Kidney (tissue), 14 donors: ENCODE measurements around the gene PRDM8. TPM values are rescaled to one million over a fixed set of nuclear protein-coding genes. Genes with fewer than 3 reads are reported as not detected.

ENCODE experiments used
- DNase-seq, 5 donors: peaks; one replicate each; pipeline ENCODE4 v3.0.0-alpha.2; 2013 to 2020
- FAIRE-seq: peaks from 2 replicates; lab custom pipeline; 2012; peaks lifted over from hg19 to GRCh38; lab: Jason Lieb, UNC
- H3K27ac ChIP-seq, 2 donors: one replicate each; pipeline ENCODE4 v1.7.0; 2013; ENCODE audit warnings: low read depth in 2 of 2, low read length in 2 of 2, inconsistent platforms in 1 of 2
- H3K27me3 ChIP-seq: one replicate; pipeline ENCODE4 v1.7.1; 2013; ENCODE audit warnings: low read length, inconsistent platforms; ENCODE audit not compliant: control insufficient read depth, insufficient read depth
- H3K36me3 ChIP-seq, 3 donors: one replicate each; pipeline versions ENCODE4 v1.7.0 to v1.7.1; 2013; ENCODE audit warnings: low read length in 3 of 3, control low read depth in 1 of 3, inconsistent platforms in 1 of 3; ENCODE audit not compliant: insufficient read depth in 3 of 3, control insufficient read depth in 2 of 3
- H3K4me1 ChIP-seq, 3 donors: one replicate each; pipeline versions ENCODE4 v1.7.0 to v1.7.1; 2013; ENCODE audit warnings: low read length in 3 of 3, inconsistent platforms in 1 of 3, low read depth in 1 of 3; ENCODE audit not compliant: control insufficient read depth in 2 of 3, insufficient read depth in 2 of 3
- H3K4me3 ChIP-seq, 3 donors: one replicate each; pipeline versions ENCODE4 v1.7.0 to v1.8.1; 2013; ENCODE audit warnings: low read length in 3 of 3, control low read depth in 1 of 3, inconsistent platforms in 1 of 3
- H3K9ac ChIP-seq, 3 donors: one replicate each; pipeline versions ENCODE4 v1.7.0 to v1.7.1; 2013; ENCODE audit warnings: low read length in 3 of 3, control low read depth in 1 of 3, inconsistent platforms in 1 of 3
- H3K9me3 ChIP-seq, 3 donors: one replicate each; pipeline versions ENCODE4 v1.7.0 to v1.7.1; 2013; ENCODE audit warnings: low read length in 3 of 3, control low read depth in 1 of 3, inconsistent platforms in 1 of 3; ENCODE audit not compliant: control insufficient read depth in 2 of 3, insufficient read depth in 1 of 3
- CTCF ChIP-seq: IDR thresholded peaks from 3 replicates; pipeline ENCODE4 v1.5.1; 2012; ENCODE audit warnings: mild to moderate bottlenecking, moderate library complexity, borderline replicate concordance; ENCODE audit not compliant: insufficient read depth; ENCODE audit errors: extremely low read depth
- intact Hi-C: fragments of 100-400 bp; cut with DNase I; formaldehyde crosslinking; loops from one replicate; pipeline ENCODE4 v1.11.1; 2022
- polyA plus RNA-seq: library from polyadenylated mRNA; stranded (reverse); fragments of 350-450 nt; fragmentation: Illumina TruSeq; extraction: RNeasy Lipid Tissue Mini Kit (QIAGEN cat#74804); gene quantifications from one replicate; pipeline ENCODE4 v1.2.3, GENCODE V29; 2014; ENCODE audit warnings: low read depth, low replicate concordance; ENCODE audit not compliant: insufficient read depth
- total RNA-seq: library from RNA; stranded (reverse); fragmentation: NEBNext Ultra II Directional; extraction: Animal tissue kit (Norgen Biotek cat#: 25700); gene quantifications from one replicate; pipeline ENCODE4 v1.2.1, GENCODE V29; 2021
- donor health status: control.
- donor health status: control.
- donor health status: control.
- donor health status: control.
- donor health status: control.
- donor health status: DM: yes; HTN: yes; CAD: no.
- donor health status: Normal renal cell carcinoma (clear cell type).

PRDM8 gene
- total and polyA plus RNA-seq, 2 donors from 2014 or later: 0.75 to 4.2 TPM

- intact Hi-C loops: no loop called here
- H3K9ac ChIP-seq: no peak overlapping the region
- FAIRE-seq (no peak), DNase-seq (no peak)
- H3K36me3 ChIP-seq: no peaks in the 10 kb centered on the region
- H3K4me3 ChIP-seq: no peak overlapping the region
- peaks cover 16% of the 10 kb centered on the region for H3K27me3 ChIP-seq
- no peak overlapping the region for H3K27ac ChIP-seq
- TF ChIP-seq CTCF: no peak
- no peaks in the 10 kb centered on the region for H3K4me1 ChIP-seq
- no peaks in the 10 kb centered on the region for H3K9me3 ChIP-seq
Measured at GRCh38 chr4:80220711-80221110, 23.4 kb downstream of the PRDM8 start.

GRCh38 chr4:80221161-80221560 is 23.9 kb downstream of the PRDM8 start:
- Histone ChIP-seq H3K9ac (no peak overlapping the region), H3K27ac (no peak overlapping the region), H3K27me3 (peaks cover 16% of the 10 kb centered on the region), H3K4me3 (no peak overlapping the region), H3K36me3 (no peaks in the 10 kb centered on the region), H3K9me3 (no peaks in the 10 kb centered on the region), H3K4me1 (no peaks in the 10 kb centered on the region)
- intact Hi-C loops: no loop called here
- DNase-seq: peak in 1 of 5 donors; percentile 29
- peak; percentile 8 for TF ChIP-seq CTCF
- peak; percentile 82 for FAIRE-seq

GRCh38 chr4:80225595-80225994 is 28.3 kb downstream of the PRDM8 start:
- Histone ChIP-seq H3K9ac (no peak overlapping the region), H3K4me3 (no peak overlapping the region), H3K36me3 (no peaks in the 10 kb centered on the region), H3K9me3 (no peaks in the 10 kb centered on the region), H3K27ac (no peak overlapping the region), H3K27me3 (peaks cover 8% of the 10 kb centered on the region), H3K4me1 (no peaks in the 10 kb centered on the region)
- DNase-seq: no peak
- no peak for TF ChIP-seq CTCF
- FAIRE-seq: no peak
- intact Hi-C loops: no loop called here

GRCh38 chr4:80226094-80226493 is 28.8 kb downstream of the PRDM8 start:
- no peak for TF ChIP-seq CTCF
- Histone ChIP-seq H3K9me3 (no peaks in the 10 kb centered on the region), H3K4me3 (no peak overlapping the region), H3K4me1 (no peaks in the 10 kb centered on the region), H3K27ac (no peak overlapping the region), H3K9ac (no peak overlapping the region), H3K27me3 (peaks cover 8% of the 10 kb centered on the region), H3K36me3 (no peaks in the 10 kb centered on the region)
- intact Hi-C loops: no loop called here
- no peak for FAIRE-seq
- DNase-seq: no peak
